Upper lobe of right lung (tissue), 1 donor: ENCODE measurements around the gene MEIS3. TPM values are rescaled to one million over a fixed set of nuclear protein-coding genes. Genes with fewer than 3 reads are reported as not detected.

Experiments used
- ATAC-seq: fragments of 200-7000 bp; cut with Tn5 transposase; one replicate; pipeline ENCODE4 v1.9.1; 2020; ENCODE audit warnings: mild to moderate bottlenecking, moderate library complexity
- DNase-seq: peaks from one replicate; pipeline ENCODE4 v3.0.0-alpha.2; 2020
- H3K27ac ChIP-seq: fragments of 200-600 bp; one replicate; pipeline ENCODE4 v1.8.0; 2022
- H3K27me3 ChIP-seq: fragments of 200-600 bp; one replicate; pipeline ENCODE4 v1.8.0; 2022; ENCODE audit warnings: mild to moderate bottlenecking
- H3K36me3 ChIP-seq: fragments of 200-600 bp; one replicate; pipeline ENCODE4 v1.8.0; 2022
- H3K4me1 ChIP-seq: fragments of 200-600 bp; one replicate; pipeline ENCODE4 v1.8.0; 2022
- H3K4me3 ChIP-seq: fragments of 200-600 bp; one replicate; pipeline ENCODE4 v1.8.0; 2022; ENCODE audit warnings: mild to moderate bottlenecking
- H3K9me3 ChIP-seq: fragments of 200-600 bp; one replicate; pipeline ENCODE4 v1.8.0; 2022
- CTCF ChIP-seq: fragments of 200-600 bp; IDR thresholded peaks from one replicate; pipeline ENCODE4 v1.8.0; 2022; ENCODE audit warnings: antibody characterized with exemption
- intact Hi-C: fragments of 100-400 bp; cut with DNase I; formaldehyde crosslinking; loops from one replicate; pipeline ENCODE4 v1.11.0; 2022
- total RNA-seq: library from RNA; stranded (reverse); fragmentation: NEBNext Ultra II Directional; extraction: Animal tissue kit (Norgen Biotek cat#: 25700); gene quantifications from one replicate; pipeline ENCODE4 v1.2.1, GENCODE V29; 2021
- donor health status: DM: no; HTN: yes; CAD: no; lungs with severe emphysema.

Gene MEIS3
- total RNA-seq, 1 donor from 2014 or later = 4.3 TPM

GRCh38 chr19:47381653-47382279, 37.6 kb downstream of the MEIS3 start:
- Histone ChIP-seq H3K9me3 (no peaks in the 10 kb centered on the region), H3K27ac (no peak overlapping the region), H3K4me3 (no peak overlapping the region), H3K4me1 (no peaks in the 10 kb centered on the region), H3K27me3 (no peaks in the 10 kb centered on the region), H3K36me3 (peaks cover 49% of the 10 kb centered on the region)
- TF ChIP-seq CTCF = no peak
- peak; percentile 71 for ATAC-seq
- intact Hi-C loops = no loop called here
- DNase-seq = no peak

DNA sequence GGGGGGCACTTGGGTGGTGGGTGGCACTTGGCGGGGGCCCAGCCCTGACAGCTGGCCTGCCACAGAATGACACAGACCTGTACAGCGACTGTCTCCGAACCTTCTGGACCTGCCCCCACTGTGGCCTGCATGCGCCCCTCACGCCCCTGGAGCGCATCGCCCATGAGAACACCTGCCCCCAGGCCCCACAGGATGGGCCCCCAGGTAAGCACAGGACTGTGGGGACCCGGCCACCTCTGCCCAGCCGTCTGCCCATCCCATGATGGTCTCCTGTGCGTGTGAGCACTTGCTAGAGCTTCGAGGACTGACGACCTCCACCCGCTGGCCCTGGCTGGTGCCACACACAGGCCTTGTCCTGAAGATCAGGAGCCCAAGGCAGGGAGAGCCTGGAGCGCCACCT, 38.2 kb downstream of the MEIS3 start:
- Histone ChIP-seq H3K27me3 (no peaks in the 10 kb centered on the region), H3K9me3 (no peaks in the 10 kb centered on the region), H3K4me1 (no peaks in the 10 kb centered on the region), H3K27ac (no peak overlapping the region), H3K4me3 (no peak overlapping the region), H3K36me3 (peaks cover 55% of the 10 kb centered on the region)
- intact Hi-C loops = no loop called here
- no peak for TF ChIP-seq CTCF
- ATAC-seq = no peak
- DNase-seq = no peak

DNA sequence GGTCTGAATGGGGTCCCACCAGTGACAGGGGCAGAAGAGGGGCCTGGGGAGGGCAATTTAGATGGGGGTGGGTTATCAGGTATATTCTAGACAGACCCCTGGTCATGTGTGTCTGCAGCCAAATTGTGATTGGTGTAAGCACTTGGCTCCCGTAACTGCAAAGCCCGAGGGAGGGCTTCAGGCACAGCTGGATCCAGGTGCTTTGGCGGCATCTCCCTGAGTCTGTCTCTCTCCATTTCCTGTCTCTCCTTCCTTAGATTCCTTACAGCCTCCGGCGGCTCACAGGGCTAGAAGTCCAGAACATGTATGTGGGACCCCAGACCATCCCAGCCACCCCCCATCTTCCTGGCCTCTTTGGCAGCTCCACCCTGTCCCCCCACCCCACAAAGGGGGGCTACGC, 38.8 kb downstream of the MEIS3 start:
- no peaks in the 10 kb centered on the region for H3K27me3 ChIP-seq
- intact Hi-C loops = no loop called here
- H3K9me3 ChIP-seq = no peaks in the 10 kb centered on the region
- DNase-seq (no peak), ATAC-seq (no peak)
- H3K4me1 ChIP-seq = no peaks in the 10 kb centered on the region
- peaks cover 61% of the 10 kb centered on the region for H3K36me3 ChIP-seq
- H3K27ac ChIP-seq = no peak overlapping the region
- no peak for TF ChIP-seq CTCF
- no peak overlapping the region for H3K4me3 ChIP-seq

GRCh38 chr19:47379381-47379938, 39.9 kb downstream of the MEIS3 start:
- no peak overlapping the region for H3K4me3 ChIP-seq
- no peak for DNase-seq

GRCh38 chr19:47378246-47378645, 41.1 kb downstream of the MEIS3 start:
- H3K27ac ChIP-seq = no peak overlapping the region
- no peak for ATAC-seq
- H3K4me1 ChIP-seq = no peaks in the 10 kb centered on the region
- no peaks in the 10 kb centered on the region for H3K9me3 ChIP-seq
- H3K27me3 ChIP-seq = no peaks in the 10 kb centered on the region
- no peak for TF ChIP-seq CTCF
- intact Hi-C loops = no loop called here
- no peak overlapping the region for H3K4me3 ChIP-seq
- H3K36me3 ChIP-seq = peaks cover 84% of the 10 kb centered on the region
- no peak for DNase-seq

More at GRCh38 chr19:47379381-47379938, 39.9 kb downstream of the MEIS3 start:
- no peak for ATAC-seq
- Histone ChIP-seq H3K36me3 (peaks cover 72% of the 10 kb centered on the region), H3K27ac (no peak overlapping the region), H3K9me3 (no peaks in the 10 kb centered on the region), H3K27me3 (no peaks in the 10 kb centered on the region), H3K4me1 (no peaks in the 10 kb centered on the region)
- intact Hi-C loops = no loop called here
- no peak for TF ChIP-seq CTCF
